Right lobe of liver (tissue), 4 donors: Measurements from ENCODE around the gene SOWAHC.
"Not testable (repeated sequence)": the region's sequence is repeated elsewhere in the genome, so short reads cannot be mapped to it uniquely, and the experiment has no call there.

Source experiments
- POLR2A ChIP-seq: fragments of 450-650 bp; IDR thresholded peaks from one replicate; pipeline ENCODE4 v1.6.1; 2017; ENCODE audit warnings: antibody characterized with exemption, mild to moderate bottlenecking
- TF ChIP-seq, protein P1 (sequence below), 4 donors: fragments of 200-600 bp in 3 of 4; fragments of 450-650 bp in 1 of 4; IDR thresholded peaks; one replicate each; pipeline versions ENCODE4 v1.5.1 to v1.8.0; 2016 to 2022; ENCODE audit warnings: antibody characterized with exemption in 4 of 4, mild to moderate bottlenecking in 2 of 4
- donor health status: DM: no; HTN: no; CAD: no.
- donor health status: DM: no; HTN: no; CAD: no.
- donor health status: DM: no; HTN: yes; CAD: no.

DNA sequence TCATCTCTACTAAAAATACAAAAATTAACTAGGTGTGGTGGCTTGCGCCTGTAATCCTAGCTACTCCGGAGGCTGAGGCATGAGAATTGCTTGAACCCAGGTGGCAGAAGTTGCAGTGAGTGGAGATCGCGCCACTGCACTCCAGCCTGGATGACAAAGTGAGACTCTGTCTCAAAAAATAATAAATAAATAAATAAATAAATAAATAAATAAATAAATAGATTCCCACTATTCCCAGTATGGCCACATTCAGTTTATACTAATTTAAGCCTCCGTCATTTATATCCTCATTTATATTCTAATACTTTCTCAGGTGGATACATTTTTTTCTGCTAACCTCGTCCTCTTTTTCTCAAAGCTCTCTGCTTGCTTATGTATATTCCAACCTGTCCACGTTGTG lies 14.2 kb downstream of the SOWAHC start:
- TF ChIP-seq, protein P1, sequence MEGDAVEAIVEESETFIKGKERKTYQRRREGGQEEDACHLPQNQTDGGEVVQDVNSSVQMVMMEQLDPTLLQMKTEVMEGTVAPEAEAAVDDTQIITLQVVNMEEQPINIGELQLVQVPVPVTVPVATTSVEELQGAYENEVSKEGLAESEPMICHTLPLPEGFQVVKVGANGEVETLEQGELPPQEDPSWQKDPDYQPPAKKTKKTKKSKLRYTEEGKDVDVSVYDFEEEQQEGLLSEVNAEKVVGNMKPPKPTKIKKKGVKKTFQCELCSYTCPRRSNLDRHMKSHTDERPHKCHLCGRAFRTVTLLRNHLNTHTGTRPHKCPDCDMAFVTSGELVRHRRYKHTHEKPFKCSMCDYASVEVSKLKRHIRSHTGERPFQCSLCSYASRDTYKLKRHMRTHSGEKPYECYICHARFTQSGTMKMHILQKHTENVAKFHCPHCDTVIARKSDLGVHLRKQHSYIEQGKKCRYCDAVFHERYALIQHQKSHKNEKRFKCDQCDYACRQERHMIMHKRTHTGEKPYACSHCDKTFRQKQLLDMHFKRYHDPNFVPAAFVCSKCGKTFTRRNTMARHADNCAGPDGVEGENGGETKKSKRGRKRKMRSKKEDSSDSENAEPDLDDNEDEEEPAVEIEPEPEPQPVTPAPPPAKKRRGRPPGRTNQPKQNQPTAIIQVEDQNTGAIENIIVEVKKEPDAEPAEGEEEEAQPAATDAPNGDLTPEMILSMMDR (IDR thresholded peaks at IDR 0.05) = not testable (repeated sequence)
- not testable (repeated sequence) for TF ChIP-seq POLR2A
